H1 (cell line): ENCODE data around the gene MRFAP1L1. TPM values are rescaled to one million over a fixed set of nuclear protein-coding genes. Genes with fewer than 3 reads are reported as not detected.
"Not testable (repeated sequence)": the region's sequence is repeated elsewhere in the genome, so short reads cannot be mapped to it uniquely, and the experiment has no call there.

Experiments
- CTCF ChIA-PET: fragments of 300-600 bp; sonication (Branson Sonifier 250); formaldehyde crosslinking; loops from one replicate; lab custom pipeline; 2021; ENCODE audit not compliant: partially characterized antibody; lab: Charles Lee
- POLR2A ChIA-PET: fragments of 300-600 bp; sonication (Branson Sonifier 250); formaldehyde crosslinking; loops from one replicate; lab custom pipeline; 2021; ENCODE audit warnings: inconsistent platforms; ENCODE audit not compliant: partially characterized antibody; lab: Charles Lee
- DNase-seq, 2 experiments: peaks; one replicate each; pipeline versions ENCODE4 v3.0.0 to v3.0.0-alpha.2; 2010 to 2022; ENCODE audit warnings: low spot score in 2 of 2, low read depth in 1 of 2, mixed read lengths in 1 of 2
- FAIRE-seq: peaks from 2 replicates; lab custom pipeline; 2011; peaks lifted over from hg19 to GRCh38; lab: Jason Lieb, UNC
- H2AFZ ChIP-seq: 2 replicates; pipeline ENCODE4 v1.8.1; 2012; ENCODE audit warnings: low read length, inconsistent platforms
- H2AK5ac ChIP-seq: 2 replicates; pipeline ENCODE4 v1.6.1; 2013; ENCODE audit warnings: low read depth, low read length
- H2BK120ac ChIP-seq: replicated peaks from 2 replicates; pipeline ENCODE3; 2013; ENCODE audit warnings: low read depth, low read length, inconsistent platforms
- H2BK12ac ChIP-seq: 2 replicates; pipeline ENCODE4 v1.6.1; 2013; ENCODE audit warnings: low read depth, low read length
- H2BK15ac ChIP-seq: 2 replicates; pipeline ENCODE4 v1.6.1; 2013; ENCODE audit warnings: low read length
- H2BK20ac ChIP-seq: 2 replicates; pipeline ENCODE4 v1.6.1; 2013; ENCODE audit warnings: low read length
- H2BK5ac ChIP-seq: 2 replicates; pipeline ENCODE4 v1.6.1; 2013; ENCODE audit warnings: low read depth, low read length
- H3K14ac ChIP-seq: 2 replicates; pipeline ENCODE4 v1.6.1; 2013; ENCODE audit warnings: inconsistent platforms; ENCODE audit not compliant: insufficient read length
- H3K18ac ChIP-seq: 2 replicates; pipeline ENCODE4 v1.6.1; 2013; ENCODE audit warnings: low read length; ENCODE audit errors: extremely low read depth
- H3K23ac ChIP-seq: 2 replicates; pipeline ENCODE4 v1.6.1; 2013; ENCODE audit warnings: inconsistent platforms; ENCODE audit not compliant: insufficient read length
- H3K23me2 ChIP-seq: 2 replicates; pipeline ENCODE4 v1.6.1; 2013; ENCODE audit warnings: low read depth, low read length
- H3K27ac ChIP-seq: 2 replicates; pipeline ENCODE4 v1.6.1; 2011; ENCODE audit warnings: low read depth, low read length, inconsistent platforms
- H3K27me3 ChIP-seq, 4 experiments: replicated peaks in 1 of 4; 1 replicate in 1 of 4; 2 replicates in 3 of 4; pipeline versions ENCODE4 v1.6.1 to v1.8.1; 2011 to 2013; ENCODE audit warnings: low read length in 3 of 4, mild to moderate bottlenecking in 3 of 4, inconsistent platforms in 2 of 4, mixed read lengths in 2 of 4, moderate library complexity in 1 of 4; ENCODE audit not compliant: control insufficient read depth in 3 of 4, insufficient read depth in 3 of 4; ENCODE audit errors: extremely low read depth in 1 of 4
- H3K36me3 ChIP-seq, 4 experiments: 2 replicates each; pipeline versions ENCODE4 v1.6.1 to v1.8.1; 2011 to 2013; ENCODE audit warnings: mild to moderate bottlenecking in 4 of 4, low read length in 3 of 4, moderate library complexity in 2 of 4, control low read depth in 1 of 4, inconsistent platforms in 1 of 4; ENCODE audit not compliant: insufficient read depth in 4 of 4, control insufficient read depth in 2 of 4
- H3K4ac ChIP-seq: replicated peaks from 2 replicates; pipeline ENCODE3; 2013; ENCODE audit warnings: low read length, low read depth, mixed read lengths, inconsistent platforms; ENCODE audit not compliant: insufficient read length
- H3K4me1 ChIP-seq, 4 experiments: replicated peaks in 1 of 4; 1 replicate in 1 of 4; 2 replicates in 3 of 4; pipeline versions ENCODE4 v1.6.1 to v1.8.1; 2011 to 2013; ENCODE audit warnings: low read length in 3 of 4, inconsistent platforms in 2 of 4, mixed read lengths in 1 of 4; ENCODE audit not compliant: insufficient read depth in 4 of 4, control insufficient read depth in 3 of 4
- H3K4me2 ChIP-seq, 2 experiments: 2 replicates each; pipeline versions ENCODE4 v1.6.1 to v1.8.1; 2011 to 2013; ENCODE audit warnings: low read depth in 2 of 2, low read length in 2 of 2, control low read depth in 1 of 2, inconsistent platforms in 1 of 2, mild to moderate bottlenecking in 1 of 2; ENCODE audit not compliant: insufficient read depth in 1 of 2
- H3K4me3 ChIP-seq, 4 experiments: fragments of 200-600, 300-600 bp in 1 of 4; sonication (generic), shearing (Covaris generic), sonication (Bioruptor Twin) in 1 of 4; 2 replicates each; pipeline versions ENCODE4 v1.5.1 to v1.8.1; 2011 to 2016; ENCODE audit warnings: low read length in 4 of 4, low read depth in 3 of 4, control low read depth in 2 of 4, inconsistent platforms in 2 of 4, mild to moderate bottlenecking in 2 of 4, mixed read lengths in 1 of 4, moderate library complexity in 1 of 4; ENCODE audit not compliant: insufficient read depth in 2 of 4; ENCODE audit errors: extremely low read depth in 1 of 4
- H3K56ac ChIP-seq: replicated peaks from 2 replicates; pipeline ENCODE3; 2013; ENCODE audit warnings: low read depth, mild to moderate bottlenecking, mixed read lengths, low read length, inconsistent platforms; ENCODE audit not compliant: insufficient read length
- H3K79me1 ChIP-seq: 2 replicates; pipeline ENCODE4 v1.6.1; 2013; ENCODE audit warnings: low read depth, low read length, control low read depth
- H3K79me2 ChIP-seq, 2 experiments: 2 replicates each; pipeline versions ENCODE4 v1.6.1 to v1.8.1; 2012 to 2013; ENCODE audit warnings: low read length in 2 of 2, mild to moderate bottlenecking in 2 of 2, inconsistent platforms in 1 of 2; ENCODE audit not compliant: insufficient read depth in 2 of 2, control insufficient read depth in 1 of 2
- H3K9ac ChIP-seq, 4 experiments: replicated peaks in 1 of 4; 1 replicate in 1 of 4; 2 replicates in 3 of 4; pipeline versions ENCODE4 v1.6.1 to v1.8.1; 2011 to 2013; ENCODE audit warnings: low read depth in 3 of 4, low read length in 3 of 4, control low read depth in 2 of 4, mild to moderate bottlenecking in 2 of 4, moderate library complexity in 2 of 4, inconsistent platforms in 1 of 4; ENCODE audit errors: extremely low read depth in 1 of 4
- H3K9me3 ChIP-seq, 2 experiments: 2 replicates each; pipeline versions ENCODE4 v1.6.1 to v1.8.1; 2012 to 2013; ENCODE audit warnings: mild to moderate bottlenecking in 2 of 2, moderate library complexity in 2 of 2, control low read depth in 1 of 2, inconsistent platforms in 1 of 2, low read depth in 1 of 2, low read length in 1 of 2, mixed read lengths in 1 of 2; ENCODE audit not compliant: insufficient read depth in 2 of 2
- H4K20me1 ChIP-seq, 2 experiments: replicated peaks in 1 of 2; 2 replicates each; pipeline versions ENCODE3 to v1.8.1; 2011 to 2013; ENCODE audit warnings: inconsistent platforms in 2 of 2, low read length in 2 of 2, mild to moderate bottlenecking in 1 of 2; ENCODE audit not compliant: insufficient read depth in 2 of 2, control insufficient read depth in 1 of 2
- H4K5ac ChIP-seq: 2 replicates; pipeline ENCODE4 v1.6.1; 2013; ENCODE audit warnings: low read length, low read depth, mixed read lengths, inconsistent platforms; ENCODE audit not compliant: insufficient read length
- H4K8ac ChIP-seq: 2 replicates; pipeline ENCODE4 v1.8.0; 2013; ENCODE audit warnings: mild to moderate bottlenecking, moderate library complexity, low read length, inconsistent platforms; ENCODE audit not compliant: insufficient read depth; ENCODE audit errors: extremely low read depth
- H4K91ac ChIP-seq: replicated peaks from 2 replicates; pipeline ENCODE3; 2013; ENCODE audit warnings: low read length, mixed read lengths, inconsistent platforms; ENCODE audit not compliant: insufficient read length
- SP1 ChIP-seq: IDR thresholded peaks from 2 replicates; pipeline ENCODE4 v1.6.1; 2011; ENCODE audit warnings: low read depth, low read length
- TBP ChIP-seq: IDR thresholded peaks from 2 replicates; pipeline ENCODE4 v1.6.1; 2011; ENCODE audit warnings: low read depth, low read length, improper control_type of control experiment
- WGBS, 2 experiments: shearing (Covaris generic) in 1 of 2; methylation state at CpG; one replicate each; pipeline versions ENCODE4 v1.1.6 to v1.1.7; 2013 to 2015; ENCODE audit warnings: low lambda C conversion rate in 2 of 2, mixed read lengths in 2 of 2, inconsistent platforms in 1 of 2, low coverage in 1 of 2, missing lambda C conversion rate in 1 of 2; ENCODE audit not compliant: insufficient replicate concordance in 2 of 2, insufficient coverage in 1 of 2, insufficient read length in 1 of 2; ENCODE audit errors: extremely low coverage in 1 of 2, missing lambda C conversion rate in 1 of 2; 5-methylcytosine and 5-hydroxymethylcytosine counted together
- polyA plus RNA-seq, 7 experiments: library from polyadenylated mRNA; depleted of rRNA in 3 of 7; stranded (reverse) in 5 of 7; unstranded in 2 of 7; fragments of >200 nt in 5 of 7; fragments of 200-250 nt in 2 of 7; gene quantifications; 1 replicate in 5 of 7; 2 replicates in 1 of 7; 4 replicates in 1 of 7; pipeline versions ENCODE4 v1.2.1 to v1.2.3, GENCODE V29; 2011 to 2013; ENCODE audit warnings: missing spikeins in 2 of 7, mixed read lengths in 2 of 7
- total RNA-seq: library from RNA; stranded (reverse); fragmentation: NEBNext Ultra II Directional; extraction: Animal tissue kit (Norgen Biotek cat#: 25700); gene quantifications from 2 replicates; pipeline ENCODE4 v1.2.1, GENCODE V29; 2021

Gene MRFAP1L1
- total and polyA plus RNA-seq, 2 of the 8 experiments (the other 6 are each of a cell fraction or from before 2014, with no cell fraction given), result 26.8 to 54.3 TPM

GRCh38 chr4:6673191-6673659 lies 36.4 kb downstream of the MRFAP1L1 start:
- POLR2A ChIA-PET, result interaction anchor here (0.7 to 4.0 kb wide), 23 partner anchors 10 to 1316 kb away, joined by 3 to 36 read pairs (median 4); partner anchors contain the start of genes BLOC1S4, MAN2B2, MRFAP1 and MRFAP1L1
- not testable (repeated sequence) for H3K4me1 ChIP-seq, H3K9me3 ChIP-seq, H3K18ac ChIP-seq, H3K4ac ChIP-seq, H4K91ac ChIP-seq, H2BK120ac ChIP-seq, H3K23ac ChIP-seq, H3K23me2 ChIP-seq, H3K27me3 ChIP-seq, H3K27ac ChIP-seq, H2BK5ac ChIP-seq, H2AK5ac ChIP-seq, H2BK15ac ChIP-seq, H2BK12ac ChIP-seq, H3K14ac ChIP-seq, H2BK20ac ChIP-seq, H3K56ac ChIP-seq, FAIRE-seq, H4K5ac ChIP-seq, H2AFZ ChIP-seq, DNase-seq
- TF ChIP-seq TBP (peak; percentile 60; the same call in 1 of the 2 replicates), SP1 (peak; percentile 71; the same call in 1 of the 2 replicates)
- Histone ChIP-seq H3K79me2 (peaks cover 0 to 29% of the 10 kb centered on the region in 2 experiments; a peak in 3 of 4 replicates), H3K4me3 (peak overlapping the region; percentile 71 to 79 (median 76)), H3K9ac (peak overlapping the region in 2 of 4 experiments; percentile 49 to 59; a peak in 2 of 7 replicates), H4K20me1 (peaks cover 15 to 21% of the 10 kb centered on the region in 2 experiments), H4K8ac (peak overlapping the region; percentile 72; the same call in 1 of the 2 replicates), H3K36me3 (peaks cover 8 to 15% (median 11%) of the 10 kb centered on the region in 4 experiments; a peak in 6 of 8 replicates), H3K4me2 (peak overlapping the region; percentile 86 to 92), H3K79me1 (peaks cover 12% of the 10 kb centered on the region)
- CTCF ChIA-PET, result interaction anchor here (0.6 to 3.9 kb wide), 4 partner anchors 9 to 28 kb away, joined by 3 to 29 read pairs (median 4); no protein-coding TSS in a partner anchor
- 71% methylated on average over 14 of the region's 14 CpGs; no CpG with 5 or more reads in 1 of the 2 experiments for WGBS, 2 experiments
